Body of pancreas (tissue), 4 donors: ENCODE results near the gene ARFGEF2.

ENCODE experiments used
- CTCF ChIP-seq, 7 experiments: fragments of 450-650 bp in 4 of 7; fragments of 200-600 bp in 3 of 7; sonication (generic) in 3 of 7; IDR thresholded peaks; one replicate each; pipeline ENCODE4 v1.5.1; 2016 to 2019; ENCODE audit warnings: antibody characterized with exemption in 7 of 7
- POLR2A ChIP-seq, 3 donors: fragments of 450-650 bp; IDR thresholded peaks; one replicate each; pipeline ENCODE4 v1.6.1; 2016; ENCODE audit warnings: antibody characterized with exemption in 3 of 3, mild to moderate bottlenecking in 2 of 3

GRCh38 chr20:49054056-49054643 lies 132.6 kb downstream of the ARFGEF2 start:
- TF ChIP-seq CTCF (IDR thresholded peaks at IDR 0.05) (no peak), POLR2A (IDR thresholded peaks at IDR 0.05) (no peak)
